Subcutaneous adipose tissue (tissue), 4 donors: ENCODE results near the gene MPPED2. TPM values are rescaled to one million over a fixed set of nuclear protein-coding genes. Genes with fewer than 3 reads are reported as not detected.

Experiments used
- CTCF ChIP-seq: fragments of 450-650 bp; IDR thresholded peaks from one replicate; pipeline ENCODE4 v1.5.1; 2016; ENCODE audit warnings: low read depth, mild to moderate bottlenecking, control low read depth, antibody characterized with exemption, moderate library complexity
- total RNA-seq, 4 donors: library from RNA; depleted of rRNA; stranded (reverse); fragments of >200 nt; gene quantifications; one replicate each; pipeline ENCODE4 v1.1.0, GENCODE V29; 2016

Gene MPPED2
- total RNA-seq, 4 donors from 2014 or later: 10.5 to 32.4 (median 15.5) TPM

GRCh38 chr11:30526558-30526957 lies 59.6 kb downstream of the MPPED2 start:
- TF ChIP-seq CTCF: no peak

- no peak for TF ChIP-seq CTCF
Measured at GRCh38 chr11:30522536-30523243, 63.5 kb downstream of the MPPED2 start.

GRCh38 chr11:30521297-30522071 lies 64.7 kb downstream of the MPPED2 start:
- TF ChIP-seq CTCF: no peak

GRCh38 chr11:30513087-30513486 lies 73.1 kb downstream of the MPPED2 start:
- TF ChIP-seq CTCF: no peak

GRCh38 chr11:30511408-30511807 lies 74.7 kb downstream of the MPPED2 start:
- no peak for TF ChIP-seq CTCF

GRCh38 chr11:30510750-30511149 lies 75.4 kb downstream of the MPPED2 start:
- TF ChIP-seq CTCF: no peak

- no peak for TF ChIP-seq CTCF
Measured at GRCh38 chr11:30509364-30509763, 76.8 kb downstream of the MPPED2 start.
